HG03342 (cell line): ENCODE data around the gene MAGEA2B.
"Not testable (repeated sequence)": the region's sequence is repeated elsewhere in the genome, so short reads cannot be mapped to it uniquely, and the experiment has no call there.

Source experiments
- ATAC-seq: cut with Tn5 transposase; IDR thresholded peaks from one replicate; pipeline ENCODE4 v1.9.1; 2021; ENCODE audit warnings: mild to moderate bottlenecking, moderate library complexity; ENCODE audit not compliant: unreplicated experiment

MAGEA2B gene

GRCh38 chrX:152754871-152755270, 40.4 kb downstream of the MAGEA2B start:
- not testable (repeated sequence) for ATAC-seq

GRCh38 chrX:152758918-152759317, 44.5 kb downstream of the MAGEA2B start, which contains the start of gene CSAG3:
TSS of gene CSAG3 (plus strand) at chrX:152759218.
- not testable (repeated sequence) for ATAC-seq

- not testable (repeated sequence) for ATAC-seq
These were observed 45.1 kb downstream of the MAGEA2B start for GRCh38 chrX:152759544-152759943.

- not testable (repeated sequence) for ATAC-seq
These were observed 47.2 kb downstream of the MAGEA2B start for GRCh38 chrX:152761582-152761981.

- ATAC-seq: not testable (repeated sequence)
These were observed 52.1 kb downstream of the MAGEA2B start for GRCh38 chrX:152766562-152766961.
